Osteoblast (primary cell): ENCODE results near the gene DBNL. TPM values are rescaled to one million over a fixed set of nuclear protein-coding genes. Genes with fewer than 3 reads are reported as not detected.
A peak's percentile ranks its signal among the peaks of the same experiment; 100 is the strongest.

ENCODE experiments used
- DNase-seq: peaks from one replicate; pipeline ENCODE4 v3.0.0; 2011; ENCODE audit warnings: low spot score, mixed read lengths; ENCODE audit not compliant: insufficient read length; ENCODE audit errors: missing footprints
- H2AFZ ChIP-seq: 2 replicates; pipeline ENCODE4 v1.6.0; 2011; ENCODE audit warnings: mild to moderate bottlenecking, low read length
- H3K27ac ChIP-seq: 2 replicates; pipeline ENCODE4 v1.5.1; 2011; ENCODE audit warnings: mild to moderate bottlenecking, low read depth, low read length, moderate library complexity
- H3K27me3 ChIP-seq: 2 replicates; pipeline ENCODE4 v1.6.0; 2012; ENCODE audit warnings: mild to moderate bottlenecking, control low read depth, inconsistent platforms, low read length, moderate library complexity; ENCODE audit not compliant: insufficient read depth
- H3K36me3 ChIP-seq: 2 replicates; pipeline ENCODE4 v1.5.1; 2011; ENCODE audit warnings: mild to moderate bottlenecking, low read length, control low read depth, moderate library complexity; ENCODE audit not compliant: insufficient read depth
- H3K4me1 ChIP-seq: 2 replicates; pipeline ENCODE4 v1.5.1; 2011; ENCODE audit warnings: mild to moderate bottlenecking, low read length, control low read depth, moderate library complexity; ENCODE audit not compliant: insufficient read depth
- H3K4me2 ChIP-seq: 2 replicates; pipeline ENCODE4 v1.6.0; 2011; ENCODE audit warnings: mild to moderate bottlenecking, low read length; ENCODE audit not compliant: insufficient read depth
- H3K4me3 ChIP-seq: fragments of 200-600 bp; sonication (generic); 3 replicates; pipeline ENCODE4 v1.5.1; 2012; ENCODE audit warnings: mild to moderate bottlenecking, low read length, inconsistent platforms; ENCODE audit not compliant: insufficient read depth
- H3K79me2 ChIP-seq: 2 replicates; pipeline ENCODE4 v1.6.0; 2012; ENCODE audit warnings: mild to moderate bottlenecking, low read length, control low read depth, inconsistent platforms; ENCODE audit not compliant: insufficient read depth
- H3K9me3 ChIP-seq: 2 replicates; pipeline ENCODE4 v1.5.1; 2011; ENCODE audit warnings: low read depth, low read length, control low read depth
- H4K20me1 ChIP-seq: 2 replicates; pipeline ENCODE4 v1.6.0; 2012; ENCODE audit warnings: mild to moderate bottlenecking, low read length, control low read depth; ENCODE audit not compliant: insufficient read depth
- total RNA-seq: library from RNA; depleted of rRNA; stranded (reverse); fragments of >200 nt; gene quantifications from 2 replicates; pipeline ENCODE4 v1.2.3, GENCODE V29; 2012
- TF ChIP-seq, protein P1 (sequence below): IDR thresholded peaks from 2 replicates; pipeline ENCODE4 v1.5.1; 2011; ENCODE audit warnings: mild to moderate bottlenecking, low read depth, low read length, moderate library complexity; ENCODE audit errors: extremely low read depth

Gene DBNL
- total RNA-seq, 1 donor = 105 TPM

DNA sequence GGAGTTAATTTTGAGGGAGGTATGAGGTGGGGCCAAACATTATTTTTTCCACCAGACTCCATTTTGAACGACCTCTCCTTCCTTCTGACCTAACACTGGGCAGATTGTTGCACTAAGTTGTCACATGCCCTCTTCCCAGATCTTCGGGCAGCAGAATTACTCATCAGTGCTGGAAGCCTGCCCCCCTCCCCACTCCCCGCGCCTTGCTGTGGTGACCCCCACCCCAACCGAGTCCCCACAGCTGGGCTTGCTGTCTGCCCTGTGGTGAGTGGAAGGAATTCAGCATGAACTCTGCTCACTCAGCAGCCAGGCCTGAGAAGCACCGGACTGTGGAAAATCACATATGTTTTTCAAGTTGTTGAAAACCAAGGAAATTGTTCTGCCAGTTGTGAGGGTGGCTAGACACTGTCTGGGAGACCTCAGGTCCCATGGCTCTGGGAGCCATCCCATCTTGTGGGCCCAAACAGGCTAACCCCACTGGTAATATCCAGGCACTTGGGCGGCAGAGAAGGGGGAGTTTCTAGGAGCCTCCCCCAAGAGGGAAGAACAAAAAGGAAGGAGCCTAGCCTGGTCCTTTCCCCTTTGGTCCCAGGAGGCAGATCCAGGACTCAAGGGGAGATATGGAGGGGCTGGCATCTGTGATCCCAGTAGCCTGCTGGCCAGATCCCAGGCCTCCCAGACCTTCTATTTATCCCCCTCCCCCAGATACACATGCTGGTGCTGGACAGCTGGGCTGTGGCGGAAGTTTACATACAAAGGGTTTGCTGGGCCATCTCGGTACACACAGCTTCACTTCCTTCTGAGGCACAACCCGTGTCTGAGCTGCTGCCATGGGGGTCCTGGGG lies 56.2 kb downstream of the DBNL start:
- H3K4me2 ChIP-seq = no peak overlapping the region
- peaks cover 3% of the 10 kb centered on the region for H4K20me1 ChIP-seq
- no peaks in the 10 kb centered on the region for H3K36me3 ChIP-seq
- TF ChIP-seq, protein P1, sequence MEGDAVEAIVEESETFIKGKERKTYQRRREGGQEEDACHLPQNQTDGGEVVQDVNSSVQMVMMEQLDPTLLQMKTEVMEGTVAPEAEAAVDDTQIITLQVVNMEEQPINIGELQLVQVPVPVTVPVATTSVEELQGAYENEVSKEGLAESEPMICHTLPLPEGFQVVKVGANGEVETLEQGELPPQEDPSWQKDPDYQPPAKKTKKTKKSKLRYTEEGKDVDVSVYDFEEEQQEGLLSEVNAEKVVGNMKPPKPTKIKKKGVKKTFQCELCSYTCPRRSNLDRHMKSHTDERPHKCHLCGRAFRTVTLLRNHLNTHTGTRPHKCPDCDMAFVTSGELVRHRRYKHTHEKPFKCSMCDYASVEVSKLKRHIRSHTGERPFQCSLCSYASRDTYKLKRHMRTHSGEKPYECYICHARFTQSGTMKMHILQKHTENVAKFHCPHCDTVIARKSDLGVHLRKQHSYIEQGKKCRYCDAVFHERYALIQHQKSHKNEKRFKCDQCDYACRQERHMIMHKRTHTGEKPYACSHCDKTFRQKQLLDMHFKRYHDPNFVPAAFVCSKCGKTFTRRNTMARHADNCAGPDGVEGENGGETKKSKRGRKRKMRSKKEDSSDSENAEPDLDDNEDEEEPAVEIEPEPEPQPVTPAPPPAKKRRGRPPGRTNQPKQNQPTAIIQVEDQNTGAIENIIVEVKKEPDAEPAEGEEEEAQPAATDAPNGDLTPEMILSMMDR = no peak
- peak; percentile 96 for DNase-seq
- H3K4me1 ChIP-seq = peaks cover 43% of the 10 kb centered on the region
- H3K27ac ChIP-seq = peak overlapping the region; percentile 95
- H3K4me3 ChIP-seq = no peak overlapping the region
- no peaks in the 10 kb centered on the region for H3K9me3 ChIP-seq
- H3K27me3 ChIP-seq = no peaks in the 10 kb centered on the region
- H2AFZ ChIP-seq = peak overlapping the region; percentile 83
- H3K79me2 ChIP-seq = peaks cover 12% of the 10 kb centered on the region

- Histone ChIP-seq H4K20me1 (peaks cover 11% of the 10 kb centered on the region), H3K4me3 (no peak overlapping the region), H3K4me2 (no peak overlapping the region), H3K27ac (peak overlapping the region; percentile 95), H3K79me2 (peaks cover 20% of the 10 kb centered on the region), H3K36me3 (peaks cover 3% of the 10 kb centered on the region), H3K9me3 (no peaks in the 10 kb centered on the region), H3K4me1 (peaks cover 50% of the 10 kb centered on the region), H3K27me3 (no peaks in the 10 kb centered on the region), H2AFZ (peak overlapping the region; percentile 63)
- TF ChIP-seq, protein P1 = no peak
- DNase-seq = peak; percentile 60
Measured at GRCh38 chr7:44101303-44101965, 56.9 kb downstream of the DBNL start.

DNA sequence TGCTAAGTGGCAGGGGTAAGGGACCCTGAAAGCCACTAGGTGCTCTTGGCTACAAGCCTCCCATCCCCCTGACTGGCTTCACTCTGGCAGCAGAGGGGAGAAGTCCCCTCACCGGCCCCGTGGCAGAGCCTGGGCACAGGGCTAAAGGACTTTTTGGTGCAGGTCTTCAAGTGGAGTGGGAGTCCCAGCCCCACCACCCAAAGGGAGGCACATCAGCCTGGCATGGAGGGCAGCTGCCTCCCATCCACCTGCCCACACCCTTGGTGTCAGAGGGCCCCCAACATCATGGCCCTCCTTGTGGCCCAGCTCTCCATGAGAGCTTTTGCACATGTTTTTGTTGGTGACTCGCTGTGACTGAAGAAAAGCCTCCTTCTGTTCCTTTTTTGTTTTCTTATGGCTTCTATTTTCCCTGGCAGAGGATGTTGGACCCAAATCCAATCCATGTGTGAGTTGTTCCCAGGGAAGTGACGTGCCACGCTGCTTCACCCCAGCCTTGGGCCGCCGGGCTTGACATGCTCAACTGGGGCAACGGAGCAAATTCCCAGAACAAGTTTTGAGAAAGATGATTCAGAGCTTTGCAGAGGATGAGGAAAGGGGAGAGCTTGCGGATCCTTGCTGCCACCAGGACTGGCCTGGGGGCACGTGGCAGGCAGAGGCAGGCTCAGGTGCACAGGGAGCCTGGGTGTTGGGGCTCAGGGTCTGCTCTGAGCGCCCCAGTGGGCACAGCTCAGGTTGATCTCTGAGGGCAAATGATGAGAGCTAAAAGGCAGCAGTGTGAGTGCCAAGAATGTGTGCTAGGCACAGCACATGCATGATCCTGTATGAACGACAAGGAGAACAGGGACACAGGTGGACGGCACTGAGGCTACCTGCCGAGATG lies 57.7 kb downstream of the DBNL start:
- Histone ChIP-seq H4K20me1 (peaks cover 16% of the 10 kb centered on the region), H3K27me3 (no peaks in the 10 kb centered on the region), H3K36me3 (peaks cover 11% of the 10 kb centered on the region), H3K79me2 (peaks cover 27% of the 10 kb centered on the region), H3K4me1 (peaks cover 55% of the 10 kb centered on the region), H3K4me2 (peak overlapping the region; percentile 11), H3K27ac (peak overlapping the region; percentile 95), H3K4me3 (no peak overlapping the region), H3K9me3 (no peaks in the 10 kb centered on the region), H2AFZ (peak overlapping the region; percentile 63)
- TF ChIP-seq, protein P1 = no peak
- DNase-seq = peak; percentile 100
